Stimulated activated CD8-positive, alpha-beta memory T cell treated with anti-CD3 and anti-CD28 coated beads, Interleukin-2, amount 100 ng/mL, for 48 hours (primary cell): ENCODE data around the gene NLRP5.
"Not testable (repeated sequence)": the region's sequence is repeated elsewhere in the genome, so short reads cannot be mapped to it uniquely, and the experiment has no call there.

Source experiments
- DNase-seq, 2 donors: peaks; one replicate each; pipeline ENCODE4 v3.0.0-alpha.2; 2020; ENCODE audit warnings: low read depth in 2 of 2

The NLRP5 gene

GRCh38 chr19:55986487-55986886, at the start of gene NLRP5:
Gene NLRP5 (plus strand): TSS chr19:55986775.
- no peak for DNase-seq

- no peak for DNase-seq
Observed at GRCh38 chr19:55939206-55939605, 47.4 kb upstream of the NLRP5 start.

- no peak for DNase-seq
Observed at GRCh38 chr19:55940306-55940705, 46.3 kb upstream of the NLRP5 start.

GRCh38 chr19:55947532-55947931, 39.0 kb upstream of the NLRP5 start, which contains the start of gene NLRP8:
Gene NLRP8 (plus strand): TSS chr19:55947832.
- DNase-seq, result no peak

- DNase-seq, result not testable (repeated sequence)
Observed at GRCh38 chr19:55950566-55950965, 36.0 kb upstream of the NLRP5 start.

GRCh38 chr19:55956431-55956830, 30.1 kb upstream of the NLRP5 start:
- no peak for DNase-seq

- no peak for DNase-seq
Observed at GRCh38 chr19:55958356-55958755, 28.2 kb upstream of the NLRP5 start.

GRCh38 chr19:55959996-55960675, 26.4 kb upstream of the NLRP5 start:
- no peak for DNase-seq

- no peak for DNase-seq
Observed at GRCh38 chr19:55962186-55962585, 24.4 kb upstream of the NLRP5 start.

GRCh38 chr19:55973982-55974381, 12.6 kb upstream of the NLRP5 start:
- DNase-seq, result no peak

- no peak for DNase-seq
Observed at GRCh38 chr19:55980415-55980814, 6.2 kb upstream of the NLRP5 start.

GRCh38 chr19:55985254-55985653, 1.3 kb upstream of the NLRP5 start:
- DNase-seq, result no peak

- no peak for DNase-seq
Observed at GRCh38 chr19:55990831-55991230, 4.3 kb downstream of the NLRP5 start.

- DNase-seq, result no peak
Observed at GRCh38 chr19:55993492-55993891, 6.9 kb downstream of the NLRP5 start.

GRCh38 chr19:56014765-56015164, 28.2 kb downstream of the NLRP5 start:
- no peak for DNase-seq

GRCh38 chr19:56015756-56016155, 29.2 kb downstream of the NLRP5 start:
- no peak for DNase-seq

- not testable (repeated sequence) for DNase-seq
Observed at GRCh38 chr19:56019325-56019724, 32.8 kb downstream of the NLRP5 start.

- not testable (repeated sequence) for DNase-seq
Observed at GRCh38 chr19:56020355-56020975, 33.9 kb downstream of the NLRP5 start.

- no peak for DNase-seq
Observed at GRCh38 chr19:56026769-56027168, 40.2 kb downstream of the NLRP5 start.

GRCh38 chr19:56053596-56053995, 67.0 kb downstream of the NLRP5 start:
- DNase-seq, result no peak

- peak; percentile 29 to 46 for DNase-seq
Observed at GRCh38 chr19:56066152-56067023, 79.8 kb downstream of the NLRP5 start.

- DNase-seq, result no peak
Observed at GRCh38 chr19:56069642-56070041, 83.1 kb downstream of the NLRP5 start.

GRCh38 chr19:56071151-56071550, 84.6 kb downstream of the NLRP5 start:
- DNase-seq, result no peak
